HepG2 (cell line): ENCODE data around the gene JMY. TPM values are rescaled to one million over a fixed set of nuclear protein-coding genes. Genes with fewer than 3 reads are reported as not detected.

ENCODE experiments used
- BORCS8-MEF2B ChIP-seq: sonication (generic); formaldehyde crosslinking; IDR thresholded peaks from 2 replicates; pipeline ENCODE4 v1.8.0; 2022; ENCODE audit warnings: mild to moderate bottlenecking, missing genetic modification reagents
- CREB1 ChIP-seq, 2 experiments: fragments of 450-650 bp in 1 of 2; IDR thresholded peaks; 2 replicates each; pipeline ENCODE4 v1.6.1; 2016 to 2017; ENCODE audit warnings: control low read depth in 1 of 2, mild to moderate bottlenecking in 1 of 2, missing compliant biosample characterization in 1 of 2, missing genetic modification characterization in 1 of 2
- EP300 ChIP-seq, 3 experiments: sonication (generic) in 1 of 3; formaldehyde crosslinking in 1 of 3; IDR thresholded peaks; 2 replicates each; pipeline versions ENCODE4 v1.5.1 to v1.6.1; 2011 to 2020; ENCODE audit warnings: low read depth in 2 of 3, low read length in 2 of 3, borderline replicate concordance in 1 of 3, improper control_type of control experiment in 1 of 3, mild to moderate bottlenecking in 1 of 3, missing genetic modification reagents in 1 of 3, moderate library complexity in 1 of 3
- GABPA ChIP-seq, 2 experiments: IDR thresholded peaks; 2 replicates each; pipeline ENCODE4 v1.6.1; 2011 to 2016; ENCODE audit warnings: low read depth in 2 of 2, low read length in 1 of 2, missing biosample characterization in 1 of 2, missing genetic modification characterization in 1 of 2
- GABPB1 ChIP-seq: IDR thresholded peaks from 2 replicates; pipeline ENCODE4 v1.6.1; 2016; ENCODE audit warnings: mild to moderate bottlenecking, missing genetic modification reagents, moderate library complexity, missing compliant biosample characterization
- KLF15 ChIP-seq: sonication (generic); formaldehyde crosslinking; IDR thresholded peaks from 2 replicates; pipeline ENCODE4 v1.8.1; 2023; ENCODE audit warnings: borderline replicate concordance, mild to moderate bottlenecking, inconsistent platforms, missing genetic modification reagents, mixed read lengths
- NFKB2 ChIP-seq: sonication (generic); formaldehyde crosslinking; IDR thresholded peaks from 2 replicates; pipeline ENCODE4 v1.4.0; 2020; ENCODE audit warnings: missing genetic modification reagents, borderline replicate concordance
- NR2C2 ChIP-seq: sonication (generic); formaldehyde crosslinking; IDR thresholded peaks from 2 replicates; pipeline ENCODE4 v1.4.0; 2020; ENCODE audit warnings: missing genetic modification reagents, mild to moderate bottlenecking, moderate library complexity, borderline replicate concordance
- PHF8 ChIP-seq: sonication (generic); formaldehyde crosslinking; IDR thresholded peaks from 2 replicates; pipeline ENCODE4 v1.5.0; 2020; ENCODE audit warnings: missing genetic modification reagents
- POLR2A ChIP-seq, 2 experiments: IDR thresholded peaks; 2 replicates each; pipeline ENCODE4 v1.6.1; 2011; ENCODE audit warnings: low read depth in 2 of 2, low read length in 2 of 2, mild to moderate bottlenecking in 1 of 2, moderate library complexity in 1 of 2; ENCODE audit not compliant: insufficient read depth in 1 of 2
- XRCC5 ChIP-seq: fragments of 200-400 bp; formaldehyde crosslinking; optimal IDR thresholded peaks from 2 replicates; pipeline ENCODE3; 2017; ENCODE audit warnings: mild to moderate bottlenecking, low read length
- ZFP41 ChIP-seq: sonication (generic); formaldehyde crosslinking; IDR thresholded peaks from 2 replicates; pipeline ENCODE4 v1.4.0; 2020; ENCODE audit warnings: mild to moderate bottlenecking, missing genetic modification reagents, borderline replicate concordance
- ZNF143 ChIP-seq: sonication (generic); formaldehyde crosslinking; IDR thresholded peaks from 2 replicates; pipeline ENCODE4 v1.4.0; 2020; ENCODE audit warnings: missing genetic modification reagents
- ZNF607 ChIP-seq: sonication (generic); formaldehyde crosslinking; IDR thresholded peaks from 2 replicates; pipeline ENCODE4 v1.5.1; 2020; ENCODE audit warnings: missing genetic modification reagents, mild to moderate bottlenecking, borderline replicate concordance
- ZNF619 ChIP-seq: sonication (generic); formaldehyde crosslinking; IDR thresholded peaks from 2 replicates; pipeline ENCODE4 v1.4.0; 2020; ENCODE audit warnings: mild to moderate bottlenecking, missing genetic modification reagents
- ZNF724P ChIP-seq: sonication (generic); formaldehyde crosslinking; IDR thresholded peaks from 2 replicates; pipeline ENCODE4 v1.8.0; 2022; ENCODE audit warnings: missing genetic modification reagents, borderline replicate concordance
- ZNF776 ChIP-seq: sonication (generic); formaldehyde crosslinking; IDR thresholded peaks from 2 replicates; pipeline ENCODE4 v1.4.0; 2020; ENCODE audit warnings: mild to moderate bottlenecking, missing genetic modification reagents
- polyA plus RNA-seq, 8 experiments: library from polyadenylated mRNA; depleted of rRNA in 3 of 8; stranded (reverse) in 7 of 8; unstranded in 1 of 8; fragments of >200 nt; fragmentation: Illumina TruSeq in 4 of 8; extraction: Trizol in 4 of 8; gene quantifications; 2 replicates each; pipeline versions ENCODE4 v1.2.1 to v1.2.3, GENCODE V29; 2011 to 2016; ENCODE audit warnings: low read depth in 4 of 8, missing spikeins in 1 of 8, mixed read lengths in 1 of 8; ENCODE audit not compliant: insufficient read depth in 1 of 8
- total RNA-seq, 5 experiments: library from RNA; depleted of rRNA; stranded (reverse); fragments of >200 nt; fragmentation: Illumina TruSeq; extraction: Trizol; gene quantifications; 2 replicates each; pipeline ENCODE4 v1.2.3, GENCODE V29; 2016; ENCODE audit warnings: low read depth in 1 of 5
- TF ChIP-seq, protein P1 (sequence below): IDR thresholded peaks from 2 replicates; pipeline ENCODE4 v1.6.1; 2018; ENCODE audit warnings: missing genetic modification reagents
- TF ChIP-seq, protein P2 (sequence below): sonication (generic); formaldehyde crosslinking; IDR thresholded peaks from 2 replicates; pipeline ENCODE4 v1.4.0; 2020; ENCODE audit warnings: missing genetic modification reagents
- TF ChIP-seq, protein P3 (sequence below): sonication (generic); formaldehyde crosslinking; IDR thresholded peaks from 2 replicates; pipeline ENCODE4 v1.5.1; 2020; ENCODE audit warnings: mild to moderate bottlenecking, missing genetic modification reagents, borderline replicate concordance
- TF ChIP-seq, protein P4 (sequence below): IDR thresholded peaks from 2 replicates; pipeline ENCODE4 v1.6.1; 2016; ENCODE audit warnings: missing genetic modification reagents, missing compliant biosample characterization

JMY gene
- total and polyA plus RNA-seq, 2 of the 13 experiments (the other 11 are each of a cell fraction or from before 2014, with no cell fraction given), result 4.0 to 4.2 TPM

DNA sequence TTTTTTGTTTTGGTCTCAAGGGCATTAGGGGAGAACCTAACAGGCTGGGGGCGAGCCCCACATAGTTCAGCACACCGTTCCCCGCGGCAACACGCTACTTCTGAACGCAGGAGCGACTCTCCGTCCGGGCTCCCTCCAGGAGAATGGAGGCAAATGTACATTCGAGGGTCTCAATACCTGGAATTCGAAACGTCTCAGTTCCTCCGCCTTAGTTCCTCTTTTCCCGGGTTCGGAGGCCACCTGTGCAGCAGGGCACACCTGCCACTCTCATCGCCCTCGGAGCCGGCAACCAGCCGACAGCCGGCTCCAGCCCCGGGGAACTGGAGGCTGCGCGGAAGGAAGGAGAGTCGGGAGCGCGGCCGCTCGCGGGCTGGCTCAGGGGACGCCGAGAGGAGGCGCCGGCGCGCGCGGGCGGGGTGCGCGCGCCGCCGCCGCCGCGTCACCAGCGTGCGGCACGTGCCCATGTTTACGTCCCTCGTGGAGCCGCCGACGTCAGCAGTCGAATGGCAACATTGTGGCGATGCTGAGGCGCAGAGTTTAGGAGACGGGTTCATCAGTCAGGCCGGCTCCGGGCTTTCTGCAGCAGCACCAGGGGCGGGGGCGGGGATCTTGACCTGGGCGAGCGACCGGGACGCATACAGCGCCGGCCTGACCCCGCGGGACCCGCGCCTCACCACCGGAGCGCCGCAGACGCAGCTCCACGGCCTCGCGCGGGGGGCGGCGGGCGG, at the start of gene JMY (continued):
- TF ChIP-seq, protein P1, sequence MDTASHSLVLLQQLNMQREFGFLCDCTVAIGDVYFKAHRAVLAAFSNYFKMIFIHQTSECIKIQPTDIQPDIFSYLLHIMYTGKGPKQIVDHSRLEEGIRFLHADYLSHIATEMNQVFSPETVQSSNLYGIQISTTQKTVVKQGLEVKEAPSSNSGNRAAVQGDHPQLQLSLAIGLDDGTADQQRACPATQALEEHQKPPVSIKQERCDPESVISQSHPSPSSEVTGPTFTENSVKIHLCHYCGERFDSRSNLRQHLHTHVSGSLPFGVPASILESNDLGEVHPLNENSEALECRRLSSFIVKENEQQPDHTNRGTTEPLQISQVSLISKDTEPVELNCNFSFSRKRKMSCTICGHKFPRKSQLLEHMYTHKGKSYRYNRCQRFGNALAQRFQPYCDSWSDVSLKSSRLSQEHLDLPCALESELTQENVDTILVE, result 0 out of 2 replicates have a peak, but pooled peaks have one; percentile 15
- no peak for TF ChIP-seq EP300 (IDR thresholded peaks at IDR 0.05; ENCODE audit: low read depth in 2 of 2, low read length in 2 of 2)
- TF ChIP-seq EP300 (CRISPR knock-in tag; IDR thresholded peaks at IDR 0.05; ENCODE audit: borderline replicate concordance), result no peak
- TF ChIP-seq, protein P2, sequence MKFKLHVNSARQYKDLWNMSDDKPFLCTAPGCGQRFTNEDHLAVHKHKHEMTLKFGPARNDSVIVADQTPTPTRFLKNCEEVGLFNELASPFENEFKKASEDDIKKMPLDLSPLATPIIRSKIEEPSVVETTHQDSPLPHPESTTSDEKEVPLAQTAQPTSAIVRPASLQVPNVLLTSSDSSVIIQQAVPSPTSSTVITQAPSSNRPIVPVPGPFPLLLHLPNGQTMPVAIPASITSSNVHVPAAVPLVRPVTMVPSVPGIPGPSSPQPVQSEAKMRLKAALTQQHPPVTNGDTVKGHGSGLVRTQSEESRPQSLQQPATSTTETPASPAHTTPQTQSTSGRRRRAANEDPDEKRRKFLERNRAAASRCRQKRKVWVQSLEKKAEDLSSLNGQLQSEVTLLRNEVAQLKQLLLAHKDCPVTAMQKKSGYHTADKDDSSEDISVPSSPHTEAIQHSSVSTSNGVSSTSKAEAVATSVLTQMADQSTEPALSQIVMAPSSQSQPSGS, result peak; percentile 67; the same call in 1 of the 2 replicates
- 0 out of 2 replicates have a peak, but pooled peaks have one; percentile 57 for TF ChIP-seq KLF15 (CRISPR knock-in tag)
- TF ChIP-seq GABPB1 (CRISPR knock-in tag), result peak; percentile 65; the same call in 1 of the 2 replicates
- peak; percentile 59; the same call in 1 of the 2 replicates for TF ChIP-seq BORCS8-MEF2B
- TF ChIP-seq POLR2A (IDR thresholded peaks at IDR 0.05; ENCODE audit: insufficient read depth in 1 of 2, low read depth in 2 of 2, low read length in 2 of 2), result peak; percentile 73 to 92
- TF ChIP-seq ZNF143 (CRISPR knock-in tag), result no peak
- TF ChIP-seq, protein P3, sequence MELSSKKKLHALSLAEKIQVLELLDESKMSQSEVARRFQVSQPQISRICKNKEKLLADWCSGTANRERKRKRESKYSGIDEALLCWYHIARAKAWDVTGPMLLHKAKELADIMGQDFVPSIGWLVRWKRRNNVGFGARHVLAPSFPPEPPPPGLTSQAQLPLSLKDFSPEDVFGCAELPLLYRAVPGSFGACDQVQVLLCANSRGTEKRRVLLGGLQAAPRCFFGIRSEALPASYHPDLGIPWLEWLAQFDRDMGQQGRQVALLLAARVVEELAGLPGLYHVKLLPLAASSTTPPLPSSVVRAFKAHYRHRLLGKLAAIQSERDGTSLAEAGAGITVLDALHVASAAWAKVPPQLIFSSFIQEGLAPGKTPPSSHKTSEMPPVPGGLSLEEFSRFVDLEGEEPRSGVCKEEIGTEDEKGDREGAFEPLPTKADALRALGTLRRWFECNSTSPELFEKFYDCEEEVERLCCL (CRISPR knock-in tag), result no peak
- peak; percentile 6 for TF ChIP-seq XRCC5
- TF ChIP-seq ZFP41 (CRISPR knock-in tag), result no peak
- 0 out of 2 replicates have a peak, but pooled peaks have one; percentile 30 for TF ChIP-seq NR2C2 (CRISPR knock-in tag)
- TF ChIP-seq ZNF724P (CRISPR knock-in tag), result 0 out of 2 replicates have a peak, but pooled peaks have one; percentile 60
- no peak for TF ChIP-seq ZNF619 (CRISPR knock-in tag)
- peak; percentile 68; the same call in 1 of the 2 replicates for TF ChIP-seq NFKB2 (CRISPR knock-in tag)
- 0 out of 2 replicates have a peak, but pooled peaks have one; percentile 39 for TF ChIP-seq ZNF607 (CRISPR knock-in tag)
- peak; percentile 90 for TF ChIP-seq CREB1 (IDR thresholded peaks at IDR 0.05)
- TF ChIP-seq CREB1 (CRISPR knock-in tag; IDR thresholded peaks at IDR 0.05), result peak; percentile 33; the same call in 1 of the 2 replicates
- TF ChIP-seq PHF8 (CRISPR knock-in tag), result peak; percentile 71
- TF ChIP-seq, protein P4, sequence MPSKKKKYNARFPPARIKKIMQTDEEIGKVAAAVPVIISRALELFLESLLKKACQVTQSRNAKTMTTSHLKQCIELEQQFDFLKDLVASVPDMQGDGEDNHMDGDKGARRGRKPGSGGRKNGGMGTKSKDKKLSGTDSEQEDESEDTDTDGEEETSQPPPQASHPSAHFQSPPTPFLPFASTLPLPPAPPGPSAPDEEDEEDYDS (CRISPR knock-in tag), result no peak
- TF ChIP-seq ZNF776 (CRISPR knock-in tag), result 0 out of 2 replicates have a peak, but pooled peaks have one; percentile 18
- no peak for TF ChIP-seq GABPA (IDR thresholded peaks at IDR 0.05; ENCODE audit: low read depth, low read length)
- TF ChIP-seq GABPA (CRISPR knock-in tag; IDR thresholded peaks at IDR 0.05; ENCODE audit: low read depth), result no peak
